Activated T-helper 1 cell treated with anti-CD3 and anti-CD28 coated beads, Interleukin-2, amount 50 U/mL, for 16 hours (primary cell): ENCODE measurements around the gene SPSB1.

Source experiments
- DNase-seq, 2 donors: peaks; one replicate each; pipeline ENCODE4 v3.0.0-alpha.2; 2020; ENCODE audit warnings: low read depth in 1 of 2, low spot score in 1 of 2

SPSB1 gene

DNA sequence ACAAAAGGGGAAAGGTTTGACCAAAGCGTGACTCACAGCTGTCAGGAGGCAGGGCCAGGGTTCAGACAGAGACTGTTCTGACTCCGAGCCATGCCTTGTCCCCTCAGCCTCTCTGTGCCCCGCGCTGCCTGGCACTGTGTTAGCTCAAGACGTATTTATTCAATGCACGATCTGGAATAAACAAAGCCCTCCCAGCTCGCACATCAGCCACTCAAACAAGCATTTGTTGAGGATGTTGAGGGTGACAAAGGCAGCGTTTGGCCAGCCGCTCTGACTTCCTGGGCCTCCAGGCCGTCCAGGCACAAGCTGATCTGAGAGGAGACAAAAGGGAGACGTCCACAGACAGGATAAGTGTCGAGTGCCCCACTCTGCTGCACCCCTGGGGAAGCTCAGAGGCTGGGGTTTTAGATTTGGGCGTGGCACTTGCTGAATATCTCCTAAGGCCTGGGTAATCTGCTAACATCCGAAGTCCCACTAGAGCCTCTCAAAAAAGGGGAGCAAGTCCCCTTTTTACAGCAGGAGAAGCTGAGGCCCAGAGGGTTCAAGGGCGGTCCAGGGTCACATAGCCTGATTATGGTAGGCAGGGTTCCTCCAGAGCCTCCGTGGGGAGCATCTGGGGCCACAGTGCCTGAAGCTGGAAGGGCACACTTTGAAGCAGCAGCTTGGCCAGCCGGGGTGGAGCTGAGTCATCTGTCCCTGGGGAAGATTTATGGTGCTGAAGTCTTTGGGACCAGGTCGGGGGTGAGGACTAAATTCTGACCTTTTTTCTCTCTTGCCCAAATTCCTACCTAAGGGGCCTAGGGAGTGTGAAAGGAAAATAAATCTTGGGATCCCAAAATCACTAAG is 95.9 kb downstream of the SPSB1 start:
- no peak for DNase-seq

- DNase-seq: no peak
Observed at GRCh38 chr1:9389968-9390367, 97.3 kb downstream of the SPSB1 start.

- DNase-seq: no peak
Observed at GRCh38 chr1:9391620-9392019, 98.9 kb downstream of the SPSB1 start.

DNA sequence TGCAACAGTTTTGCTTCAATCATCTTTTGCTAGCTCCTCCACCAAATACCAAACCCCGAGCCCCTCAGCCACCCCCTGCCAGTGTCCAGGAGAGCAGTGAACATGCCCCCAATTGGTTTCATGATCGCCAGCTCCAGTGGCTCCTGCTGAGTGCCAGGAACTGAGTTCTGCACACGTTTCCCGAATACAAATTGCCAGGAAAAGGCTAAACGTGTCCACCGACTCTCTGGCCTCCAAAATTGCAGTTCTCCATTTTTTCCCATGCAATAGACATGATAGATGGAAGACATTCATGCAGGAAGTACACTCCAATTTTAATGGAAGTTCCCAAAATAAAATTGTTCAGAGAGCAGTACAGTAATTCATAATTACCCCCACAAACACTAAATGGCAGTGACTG is 101.3 kb downstream of the SPSB1 start:
- no peak for DNase-seq

GRCh38 chr1:9395018-9395417 is 102.3 kb downstream of the SPSB1 start:
- DNase-seq: no peak

DNA sequence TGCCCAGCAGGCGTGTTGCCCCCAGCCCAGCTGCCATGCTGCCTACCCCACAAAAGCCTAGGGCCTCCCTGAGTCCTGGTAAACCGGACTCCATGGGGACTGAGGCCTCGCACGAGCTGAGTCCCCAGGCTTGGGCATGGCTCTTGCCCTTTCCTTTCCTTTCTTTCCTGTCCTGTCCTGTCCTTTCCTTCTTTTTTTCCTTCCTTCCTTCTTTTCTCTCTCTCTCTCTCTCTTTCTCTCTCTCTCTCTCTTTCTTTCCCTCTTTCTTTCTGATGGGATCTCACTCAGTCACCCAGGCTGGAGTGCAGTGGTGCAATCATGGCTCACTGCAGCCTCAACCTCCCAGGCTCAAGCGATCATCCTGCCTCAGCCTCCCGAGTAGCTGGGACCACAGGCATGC is 104.4 kb downstream of the SPSB1 start:
- no peak for DNase-seq

GRCh38 chr1:9397997-9398526 is 105.4 kb downstream of the SPSB1 start:
- DNase-seq: no peak

GRCh38 chr1:9399510-9400424 is 107.1 kb downstream of the SPSB1 start:
- DNase-seq: no peak

GRCh38 chr1:9400425-9401079 is 107.9 kb downstream of the SPSB1 start:
- DNase-seq: no peak

DNA sequence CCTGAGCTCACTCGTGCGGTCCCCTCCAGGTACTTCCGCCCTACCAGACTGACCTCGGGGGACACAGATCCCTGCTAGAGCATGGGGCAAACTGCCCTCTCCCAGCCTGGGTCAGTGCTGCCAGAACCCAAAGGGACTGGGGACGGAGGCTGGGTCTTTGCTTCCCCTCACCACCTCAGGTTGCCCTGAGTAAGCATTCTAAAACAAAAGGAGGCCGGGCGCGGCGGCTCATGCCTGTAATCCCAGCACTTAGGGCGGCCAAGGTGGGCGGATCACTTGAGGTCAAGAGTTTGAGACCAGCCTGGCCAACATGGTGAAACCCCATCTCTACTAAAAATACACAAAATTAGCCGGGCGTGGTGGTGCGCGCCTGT is 108.4 kb downstream of the SPSB1 start:
- no peak for DNase-seq

DNA sequence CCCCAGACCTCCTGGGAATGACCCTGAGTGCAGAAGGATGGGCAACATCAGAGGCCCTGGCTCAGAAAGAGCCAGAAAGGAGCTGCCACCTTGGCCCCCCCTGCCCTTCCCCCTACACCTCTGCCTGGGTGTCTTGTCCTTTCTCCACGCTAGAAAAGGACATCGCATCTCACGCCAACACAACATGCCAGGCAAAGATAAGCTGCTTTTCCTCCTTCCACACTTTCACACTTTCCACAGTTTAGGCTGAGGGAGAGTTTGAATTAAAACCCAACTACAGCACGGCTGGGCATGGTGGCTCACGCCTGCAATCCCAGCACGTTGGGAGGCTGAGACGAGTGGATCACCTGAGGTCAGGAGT is 109.5 kb downstream of the SPSB1 start:
- DNase-seq: no peak

DNA sequence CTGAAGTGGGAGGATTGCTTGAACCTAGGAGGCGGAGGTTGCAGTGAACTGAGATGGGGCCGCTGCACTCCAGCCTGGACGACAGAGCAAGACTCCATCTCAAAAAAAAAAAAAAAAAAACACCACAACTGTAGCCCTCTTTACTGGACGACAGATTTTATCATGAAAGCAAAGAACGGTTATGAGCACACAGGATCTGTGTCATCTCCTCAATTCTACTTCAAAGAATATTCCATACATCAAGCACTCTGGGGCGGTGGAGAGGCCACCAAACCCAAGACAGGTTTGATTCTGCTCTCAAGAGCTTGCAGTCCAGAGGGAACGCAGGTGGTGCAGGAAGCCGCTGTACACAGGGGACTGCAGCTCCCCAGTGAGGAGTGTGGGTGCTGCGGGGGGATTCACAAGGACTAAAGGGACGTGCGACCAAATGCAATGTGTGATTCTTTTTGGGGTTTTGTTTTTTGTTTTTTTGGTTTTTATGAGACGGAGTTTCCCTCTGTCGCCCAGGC is 110.1 kb downstream of the SPSB1 start:
- no peak for DNase-seq

DNA sequence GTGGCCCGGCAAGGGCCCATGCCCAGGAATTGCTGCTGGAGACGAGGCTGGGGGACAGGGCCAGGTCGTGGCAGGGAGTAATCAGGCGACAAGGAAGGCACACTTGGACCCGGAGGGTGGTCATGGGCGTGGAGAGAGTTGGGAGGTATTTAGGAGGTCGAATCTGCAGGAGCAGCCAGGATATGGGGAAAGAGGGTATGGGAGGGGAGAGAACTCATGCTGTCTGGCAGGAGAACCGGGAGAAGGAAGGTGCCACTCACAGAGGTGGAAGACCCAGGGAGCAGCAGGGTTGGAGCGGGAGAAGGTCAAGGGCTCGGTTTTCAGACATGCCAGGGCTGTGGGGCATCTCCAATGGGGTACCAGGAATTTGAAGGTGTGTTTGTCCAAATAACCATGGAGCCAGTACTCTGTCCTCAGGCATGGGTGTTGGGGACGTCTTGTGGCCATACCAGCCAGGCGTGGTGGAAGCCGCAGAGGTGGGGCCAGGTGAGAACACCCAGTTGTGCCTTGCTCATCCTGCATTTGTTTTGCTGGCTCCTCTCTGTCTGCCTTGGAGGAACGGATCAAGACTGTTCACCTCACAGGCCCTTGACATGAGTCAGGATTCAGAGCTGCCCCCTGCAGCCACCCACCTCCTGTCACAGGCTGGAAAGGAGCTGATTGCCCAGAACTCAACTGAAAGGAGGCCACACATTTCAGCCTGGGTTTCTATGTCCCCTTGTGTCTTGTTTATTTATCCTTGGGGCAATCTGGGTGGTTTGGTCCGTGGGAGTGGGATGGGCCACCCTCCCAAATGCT is 111.6 kb downstream of the SPSB1 start:
- no peak for DNase-seq

DNA sequence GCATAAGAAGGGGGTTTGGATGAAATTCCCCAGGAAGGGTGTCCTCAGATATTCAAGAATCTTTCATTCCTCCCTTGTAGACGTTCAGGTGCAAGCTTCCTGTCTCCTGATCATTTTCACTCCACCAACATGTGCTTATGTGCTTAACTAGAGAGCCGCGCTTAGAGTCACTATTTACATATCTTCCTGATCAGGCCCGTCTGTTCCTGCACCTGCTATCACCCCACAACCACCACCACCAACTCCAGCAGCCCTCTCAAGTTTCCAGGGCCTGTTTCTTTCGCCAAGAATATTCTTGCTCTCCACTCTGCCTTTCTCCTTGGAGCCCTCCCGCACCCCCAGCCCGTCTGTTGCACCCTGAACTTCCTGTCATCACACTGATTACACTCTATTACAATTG is 113.4 kb downstream of the SPSB1 start:
- no peak for DNase-seq

DNA sequence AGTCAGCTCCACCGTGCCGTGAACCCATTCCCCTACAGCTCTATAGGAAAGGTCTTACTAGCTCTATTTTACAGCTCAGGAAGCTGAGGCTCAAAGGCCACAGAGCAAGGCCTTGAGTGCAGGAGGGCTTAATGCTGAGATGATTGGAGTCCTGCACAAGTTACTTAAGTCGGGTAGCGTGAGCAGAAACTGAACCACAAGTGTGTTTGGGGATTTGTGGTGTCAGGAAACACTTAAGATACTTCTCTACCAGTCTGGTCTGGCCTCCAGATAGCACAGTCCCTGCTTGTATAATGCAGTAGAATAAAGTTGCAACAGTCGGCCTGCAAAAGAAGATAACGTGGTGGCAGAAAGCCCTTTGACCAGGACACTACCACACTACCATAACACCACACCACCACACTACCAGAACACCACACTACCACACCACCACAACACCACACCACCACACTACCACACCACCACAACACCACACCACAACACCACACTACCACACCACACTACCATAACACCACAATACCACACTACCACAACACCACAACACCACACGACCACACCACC is 118.1 kb downstream of the SPSB1 start:
- no peak for DNase-seq

GRCh38 chr1:9413071-9413876 is 120.6 kb downstream of the SPSB1 start:
- peak in 1 of 2 donors; percentile 38 for DNase-seq

DNA sequence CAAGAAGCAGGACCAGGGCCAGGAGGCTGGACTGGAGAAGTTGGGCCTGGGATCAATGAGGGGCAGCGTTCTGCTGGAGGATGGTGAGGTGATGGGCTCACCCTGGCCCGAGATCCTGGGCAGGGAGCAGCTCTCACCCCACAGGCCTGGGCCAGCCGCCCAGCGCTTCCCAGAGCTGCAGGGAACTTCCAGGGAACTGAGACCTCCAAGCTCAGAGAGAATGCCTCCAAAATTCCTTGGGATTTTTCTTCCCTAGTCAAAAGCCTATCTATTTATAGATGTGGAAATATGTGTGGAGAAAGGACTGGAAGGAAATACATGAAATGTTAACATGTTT is 121.2 kb downstream of the SPSB1 start:
- DNase-seq: no peak

DNA sequence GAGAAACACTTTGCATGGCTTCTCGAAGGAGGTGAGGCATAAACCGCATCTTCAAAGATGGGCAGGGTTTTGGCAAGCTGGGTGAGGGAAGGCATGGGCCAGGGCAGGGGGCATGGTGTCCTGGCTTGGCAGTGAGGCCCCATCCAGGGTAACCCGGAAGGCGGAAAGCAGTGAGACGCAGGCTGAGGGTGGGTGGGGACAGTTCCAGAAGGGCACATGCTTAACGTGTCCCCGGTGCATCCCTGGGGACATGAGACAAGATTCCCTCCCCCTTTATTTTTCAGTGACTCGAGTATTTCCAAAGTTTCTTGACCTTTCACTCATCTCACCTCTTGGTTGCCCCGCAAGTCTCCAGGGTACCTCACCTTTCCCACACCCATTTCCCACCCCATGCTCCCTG is 123.8 kb downstream of the SPSB1 start:
- no peak for DNase-seq

DNA sequence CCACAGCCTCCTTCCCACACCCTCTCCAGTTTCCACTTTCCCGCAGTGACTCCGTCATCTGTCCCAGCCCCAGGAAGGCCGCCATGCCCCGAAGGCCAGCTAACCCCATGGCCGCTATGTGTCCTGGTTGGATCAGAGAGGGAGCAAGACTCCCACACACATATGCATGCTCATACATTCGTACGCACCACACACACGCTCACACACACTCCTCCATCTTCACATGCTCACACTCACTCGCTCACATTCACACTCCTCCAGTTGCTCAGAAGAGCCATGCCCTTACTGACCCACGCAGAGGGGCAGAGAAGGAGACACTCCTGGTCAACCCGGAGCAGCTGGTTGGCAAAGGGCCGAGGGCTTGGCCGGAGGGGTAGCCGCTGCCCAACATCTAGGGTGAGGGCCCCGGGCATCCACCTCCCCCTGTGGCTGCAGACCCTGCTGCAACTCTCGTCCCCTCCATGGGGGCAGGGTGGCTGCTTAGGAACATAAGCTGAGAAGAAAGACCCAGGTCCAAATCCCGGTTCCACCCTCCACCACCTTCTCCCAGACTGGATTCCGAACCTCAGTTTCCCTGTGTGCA is 124.3 kb downstream of the SPSB1 start:
- DNase-seq: no peak
